ENCODE measurements around the gene OR5B2.

The OR5B2 gene

DNA sequence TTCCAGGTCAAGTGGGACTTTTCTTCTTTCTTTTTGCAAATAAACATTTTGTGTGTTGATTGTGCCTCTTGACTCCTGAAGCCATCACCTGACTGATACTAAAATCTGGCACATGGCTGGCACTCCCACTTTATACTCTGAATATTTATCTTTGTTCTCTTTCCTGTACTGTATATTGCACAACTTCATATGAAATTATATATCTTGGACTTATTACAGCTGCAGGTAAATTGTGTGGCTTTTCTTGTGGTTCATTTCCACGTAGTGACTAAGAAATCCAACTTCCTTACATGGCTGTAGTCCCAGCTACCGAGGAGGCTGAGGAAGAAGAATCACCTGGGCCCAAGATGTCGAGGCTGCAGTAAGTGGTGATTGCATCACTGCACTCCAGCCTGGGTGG lies 37.8 kb upstream of the OR5B2 start:
- Histone ChIP-seq H3K9me2 (ENCODE audit: low read depth, low read length) (no peaks in the 10 kb centered on the region), H3K9ac (ENCODE audit: low read length) (no peak overlapping the region), H3K4me3 (ENCODE audit: low read depth, low read length, poor library complexity, severe bottlenecking) (no peak overlapping the region), H3F3A (ENCODE audit: insufficient read depth, low read length) (no peaks in the 10 kb centered on the region), H3K27ac (ENCODE audit: low read depth, low read length, poor library complexity, severe bottlenecking) (no peak overlapping the region), H2AFZ (ENCODE audit: low read length) (no peak overlapping the region), H3K36me3 (ENCODE audit: insufficient read depth, low read length) (no peaks in the 10 kb centered on the region), H3K27me3 (ENCODE audit: insufficient read depth, low read length) (no peaks in the 10 kb centered on the region), H3K4me2 (ENCODE audit: low read length) (no peak overlapping the region), H3K4me1 (ENCODE audit: insufficient read depth, low read length, severe bottlenecking) (no peaks in the 10 kb centered on the region), H4K20me1 (ENCODE audit: insufficient read depth, low read length) (no peaks in the 10 kb centered on the region), H3K9me3 (ENCODE audit: low read length) (no peaks in the 10 kb centered on the region; the same call in 1 of the 2 replicates), H3K79me2 (ENCODE audit: insufficient read depth, low read length) (no peaks in the 10 kb centered on the region)
- TF ChIP-seq, protein P1, sequence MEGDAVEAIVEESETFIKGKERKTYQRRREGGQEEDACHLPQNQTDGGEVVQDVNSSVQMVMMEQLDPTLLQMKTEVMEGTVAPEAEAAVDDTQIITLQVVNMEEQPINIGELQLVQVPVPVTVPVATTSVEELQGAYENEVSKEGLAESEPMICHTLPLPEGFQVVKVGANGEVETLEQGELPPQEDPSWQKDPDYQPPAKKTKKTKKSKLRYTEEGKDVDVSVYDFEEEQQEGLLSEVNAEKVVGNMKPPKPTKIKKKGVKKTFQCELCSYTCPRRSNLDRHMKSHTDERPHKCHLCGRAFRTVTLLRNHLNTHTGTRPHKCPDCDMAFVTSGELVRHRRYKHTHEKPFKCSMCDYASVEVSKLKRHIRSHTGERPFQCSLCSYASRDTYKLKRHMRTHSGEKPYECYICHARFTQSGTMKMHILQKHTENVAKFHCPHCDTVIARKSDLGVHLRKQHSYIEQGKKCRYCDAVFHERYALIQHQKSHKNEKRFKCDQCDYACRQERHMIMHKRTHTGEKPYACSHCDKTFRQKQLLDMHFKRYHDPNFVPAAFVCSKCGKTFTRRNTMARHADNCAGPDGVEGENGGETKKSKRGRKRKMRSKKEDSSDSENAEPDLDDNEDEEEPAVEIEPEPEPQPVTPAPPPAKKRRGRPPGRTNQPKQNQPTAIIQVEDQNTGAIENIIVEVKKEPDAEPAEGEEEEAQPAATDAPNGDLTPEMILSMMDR (IDR thresholded peaks at IDR 0.05; ENCODE audit: low read length): no peak
- TF ChIP-seq EZH2 (IDR thresholded peaks at IDR 0.05; ENCODE audit: borderline replicate concordance, low read length): no peak

- Histone ChIP-seq H3K9me3 (ENCODE audit: low read length) (no peaks in the 10 kb centered on the region), H3K4me2 (ENCODE audit: low read length) (no peak overlapping the region), H3K4me3 (ENCODE audit: low read depth, low read length, poor library complexity, severe bottlenecking) (no peak overlapping the region)
Measured at GRCh38 chr11:58451585-58451984, 23.7 kb upstream of the OR5B2 start.

DNA sequence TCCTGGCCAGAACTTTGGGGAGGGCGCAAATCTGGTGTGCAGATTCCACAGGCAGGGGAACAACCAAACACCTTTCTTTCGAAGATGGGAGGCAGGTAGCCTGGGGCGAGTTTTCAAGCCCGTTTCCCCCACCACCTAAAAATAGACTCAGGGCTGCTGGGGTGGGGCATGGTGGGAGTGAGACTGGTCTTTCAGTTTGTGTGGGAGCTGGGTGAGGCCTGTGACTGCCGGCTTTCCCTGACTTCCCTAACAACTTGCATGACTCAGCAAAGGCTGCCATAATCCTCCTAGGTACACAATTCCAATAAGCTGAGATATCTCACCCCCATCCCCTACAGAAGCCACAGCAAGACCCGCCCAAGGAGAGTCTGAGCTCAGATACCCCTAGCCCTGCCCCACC lies 18.4 kb upstream of the OR5B2 start:
- TF ChIP-seq, protein P1 (IDR thresholded peaks at IDR 0.05; ENCODE audit: low read length): no peak
- TF ChIP-seq EZH2 (IDR thresholded peaks at IDR 0.05; ENCODE audit: borderline replicate concordance, low read length): no peak
- no peaks in the 10 kb centered on the region for H3K27me3 ChIP-seq (ENCODE audit: insufficient read depth, low read length)
- no peak overlapping the region for H3K4me3 ChIP-seq (ENCODE audit: low read depth, low read length, poor library complexity, severe bottlenecking)
- no peaks in the 10 kb centered on the region for H3K4me1 ChIP-seq (ENCODE audit: insufficient read depth, low read length, severe bottlenecking)
- no peak overlapping the region for H3K27ac ChIP-seq (ENCODE audit: low read depth, low read length, poor library complexity, severe bottlenecking)
- H3K36me3 ChIP-seq (ENCODE audit: insufficient read depth, low read length): no peaks in the 10 kb centered on the region
- H3K9me3 ChIP-seq (ENCODE audit: low read length): no peaks in the 10 kb centered on the region
- H3F3A ChIP-seq (ENCODE audit: insufficient read depth, low read length): no peaks in the 10 kb centered on the region
- H3K9me2 ChIP-seq (ENCODE audit: low read depth, low read length): no peaks in the 10 kb centered on the region
- H2AFZ ChIP-seq (ENCODE audit: low read length): no peak overlapping the region
- H3K9ac ChIP-seq (ENCODE audit: low read length): no peak overlapping the region
- no peaks in the 10 kb centered on the region for H4K20me1 ChIP-seq (ENCODE audit: insufficient read depth, low read length)
- no peak overlapping the region for H3K4me2 ChIP-seq (ENCODE audit: low read length)
- H3K79me2 ChIP-seq (ENCODE audit: insufficient read depth, low read length): no peaks in the 10 kb centered on the region

More at GRCh38 chr11:58451585-58451984, 23.7 kb upstream of the OR5B2 start:
- Histone ChIP-seq H3K27me3 (ENCODE audit: insufficient read depth, low read length) (no peaks in the 10 kb centered on the region), H3K27ac (ENCODE audit: low read depth, low read length, poor library complexity, severe bottlenecking) (no peak overlapping the region), H3K9me2 (ENCODE audit: low read depth, low read length) (no peaks in the 10 kb centered on the region), H3K36me3 (ENCODE audit: insufficient read depth, low read length) (no peaks in the 10 kb centered on the region), H4K20me1 (ENCODE audit: insufficient read depth, low read length) (no peaks in the 10 kb centered on the region), H3K9ac (ENCODE audit: low read length) (no peak overlapping the region), H3K4me1 (ENCODE audit: insufficient read depth, low read length, severe bottlenecking) (no peaks in the 10 kb centered on the region), H3F3A (ENCODE audit: insufficient read depth, low read length) (no peaks in the 10 kb centered on the region), H2AFZ (ENCODE audit: low read length) (no peak overlapping the region), H3K79me2 (ENCODE audit: insufficient read depth, low read length) (no peaks in the 10 kb centered on the region)
- TF ChIP-seq EZH2 (IDR thresholded peaks at IDR 0.05; ENCODE audit: borderline replicate concordance, low read length): no peak
- TF ChIP-seq, protein P1 (IDR thresholded peaks at IDR 0.05; ENCODE audit: low read length): no peak

Measured in OCI-LY1 (cell line).